Activated CD8-positive, alpha-beta T cell treated with anti-CD3 and anti-CD28 coated beads for 36 hours (primary cell): ENCODE measurements around the gene ZNF236. TPM values are rescaled to one million over a fixed set of nuclear protein-coding genes. Genes with fewer than 3 reads are reported as not detected.

Experiments
- ATAC-seq: fragments of 200-7000 bp; cut with Tn5 transposase; one replicate; pipeline ENCODE4 v1.10.0; 2021; ENCODE audit warnings: mild to moderate bottlenecking, moderate library complexity
- CTCF ChIA-PET: fragments of 350-600 bp; sonication (Branson Sonifier 250); formaldehyde crosslinking; loops from one replicate; lab custom pipeline; 2021; ENCODE audit warnings: antibody characterized with exemption; lab: Charles Lee
- POLR2A ChIA-PET: fragments of 350-600 bp; sonication (Branson Sonifier 250); formaldehyde crosslinking; loops from one replicate; lab custom pipeline; 2021; ENCODE audit warnings: antibody characterized with exemption; lab: Charles Lee
- DNase-seq: peaks from one replicate; pipeline ENCODE4 v3.0.0-alpha.2; 2020
- H3K27ac Mint-ChIP-seq: one replicate; pipeline ENCODE4 v1.8.0; 2021; ENCODE audit warnings: mild to moderate bottlenecking, mixed read lengths
- H3K27me3 Mint-ChIP-seq: one replicate; pipeline ENCODE4 v1.8.0; 2021; ENCODE audit warnings: mixed read lengths
- H3K36me3 Mint-ChIP-seq: one replicate; pipeline ENCODE4 v1.8.0; 2021; ENCODE audit warnings: low read depth, mixed read lengths
- H3K4me1 Mint-ChIP-seq: one replicate; pipeline ENCODE4 v1.8.0; 2021; ENCODE audit warnings: low read depth, mixed read lengths
- H3K4me3 Mint-ChIP-seq: one replicate; pipeline ENCODE4 v1.8.0; 2021; ENCODE audit warnings: mild to moderate bottlenecking, moderate library complexity, mixed read lengths
- H3K9me3 Mint-ChIP-seq: one replicate; pipeline ENCODE4 v1.8.0; 2021; ENCODE audit warnings: mixed read lengths
- CTCF ChIP-seq: fragments of 200-600 bp; IDR thresholded peaks from one replicate; pipeline ENCODE4 v1.8.0; 2022; ENCODE audit warnings: antibody characterized with exemption, mild to moderate bottlenecking
- intact Hi-C: fragments of 100-400 bp; cut with micrococcal nuclease; formaldehyde crosslinking; loops from one replicate; pipeline ENCODE4 v1.10.0; 2022
- total RNA-seq, 2 experiments: library from RNA; stranded (reverse); gene quantifications; one replicate each; pipeline ENCODE4 v1.2.3, GENCODE V29; 2021

ZNF236 gene
- total RNA-seq, 2 experiments from 2014 or later: 12.7 to 15.2 TPM

DNA sequence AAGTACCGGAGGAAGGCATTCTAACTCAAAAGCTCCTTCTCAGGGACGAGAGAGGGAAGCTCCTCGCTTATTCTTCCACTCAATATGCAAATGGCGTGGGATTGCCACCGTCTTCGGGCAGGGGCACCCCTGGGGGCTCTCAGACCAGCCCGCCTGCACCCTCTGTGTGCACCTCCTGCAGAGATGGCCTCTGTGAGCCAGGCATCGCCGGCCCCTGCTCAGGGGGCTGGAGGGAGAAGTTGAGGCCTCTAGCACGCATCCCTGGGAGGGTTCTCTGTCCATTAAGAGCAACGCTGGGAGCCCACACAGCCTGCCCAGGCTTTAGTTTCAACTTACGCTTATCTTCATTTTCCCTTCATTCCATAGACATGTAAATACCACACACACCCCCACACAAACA, 184.9 kb downstream of the ZNF236 start:
- POLR2A ChIA-PET: interaction anchor here (1.2 kb wide), 1 partner anchor 24 kb away, joined by 4 read pairs; no protein-coding TSS in a partner anchor
- intact Hi-C loops: no loop called here
- CTCF ChIA-PET: no interaction called here
- Mint-ChIP-seq H3K27ac (no peak overlapping the region), H3K4me3 (no peak overlapping the region), H3K27me3 (no peaks in the 10 kb centered on the region), H3K9me3 (no peaks in the 10 kb centered on the region), H3K36me3 (peaks cover 6% of the 10 kb centered on the region), H3K4me1 (peaks cover 20% of the 10 kb centered on the region)
- DNase-seq (no peak), ATAC-seq (no peak)
- no peak for TF ChIP-seq CTCF

DNA sequence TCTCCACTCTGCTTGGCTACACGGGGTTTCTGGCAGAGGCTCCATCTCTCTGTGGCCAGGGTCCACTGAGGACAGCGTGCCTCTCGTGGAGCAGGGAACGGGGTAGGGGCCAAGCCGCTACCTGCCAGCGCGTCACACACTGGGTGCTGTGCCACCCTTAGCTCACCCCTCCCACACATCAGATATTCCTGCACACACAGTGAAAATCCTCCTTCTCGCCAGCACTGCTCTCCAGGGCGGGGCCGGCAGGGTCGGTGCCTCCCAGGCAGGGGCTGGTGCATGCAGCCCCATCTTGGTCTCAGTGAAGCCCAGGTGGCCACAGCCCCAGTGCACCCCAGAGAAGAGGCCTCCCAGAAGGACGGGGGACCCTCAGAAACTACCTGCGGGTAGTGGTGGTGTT, 185.6 kb downstream of the ZNF236 start:
- POLR2A ChIA-PET: no interaction called here
- no peak overlapping the region for H3K27ac Mint-ChIP-seq
- H3K9me3 Mint-ChIP-seq: no peaks in the 10 kb centered on the region
- H3K4me1 Mint-ChIP-seq: peaks cover 21% of the 10 kb centered on the region
- peaks cover 10% of the 10 kb centered on the region for H3K36me3 Mint-ChIP-seq
- no peaks in the 10 kb centered on the region for H3K27me3 Mint-ChIP-seq
- intact Hi-C loops: no loop called here
- TF ChIP-seq CTCF: no peak
- no peak for DNase-seq
- H3K4me3 Mint-ChIP-seq: no peak overlapping the region
- no peak for ATAC-seq
- CTCF ChIA-PET: no interaction called here

GRCh38 chr18:77008576-77009315, 186.4 kb downstream of the ZNF236 start:
- Mint-ChIP-seq H3K36me3 (peaks cover 10% of the 10 kb centered on the region), H3K4me3 (no peak overlapping the region), H3K27ac (no peak overlapping the region), H3K9me3 (no peaks in the 10 kb centered on the region), H3K27me3 (no peaks in the 10 kb centered on the region), H3K4me1 (peaks cover 24% of the 10 kb centered on the region)
- ATAC-seq: no peak
- no peak for DNase-seq
- POLR2A ChIA-PET: no interaction called here
- intact Hi-C loops: no loop called here
- CTCF ChIA-PET: interaction anchor here (1.4 to 7.3 kb wide), 2 partner anchors 8 to 26 kb away, joined by 4 to 65 read pairs; no protein-coding TSS in a partner anchor
- TF ChIP-seq CTCF: no peak

GRCh38 chr18:77009675-77010074, 187.3 kb downstream of the ZNF236 start:
- ChIA-PET POLR2A (no interaction called here), CTCF (interaction anchor here (1.3 to 7.3 kb wide), 3 partner anchors 9 to 27 kb away, joined by 3 to 65 read pairs (median 4); no protein-coding TSS in a partner anchor)
- H3K36me3 Mint-ChIP-seq: peaks cover 12% of the 10 kb centered on the region
- H3K4me3 Mint-ChIP-seq: no peak overlapping the region
- H3K4me1 Mint-ChIP-seq: peaks cover 17% of the 10 kb centered on the region
- H3K9me3 Mint-ChIP-seq: no peaks in the 10 kb centered on the region
- intact Hi-C loops: no loop called here
- H3K27me3 Mint-ChIP-seq: no peaks in the 10 kb centered on the region
- DNase-seq (no peak), ATAC-seq (no peak)
- H3K27ac Mint-ChIP-seq: no peak overlapping the region
- no peak for TF ChIP-seq CTCF

DNA sequence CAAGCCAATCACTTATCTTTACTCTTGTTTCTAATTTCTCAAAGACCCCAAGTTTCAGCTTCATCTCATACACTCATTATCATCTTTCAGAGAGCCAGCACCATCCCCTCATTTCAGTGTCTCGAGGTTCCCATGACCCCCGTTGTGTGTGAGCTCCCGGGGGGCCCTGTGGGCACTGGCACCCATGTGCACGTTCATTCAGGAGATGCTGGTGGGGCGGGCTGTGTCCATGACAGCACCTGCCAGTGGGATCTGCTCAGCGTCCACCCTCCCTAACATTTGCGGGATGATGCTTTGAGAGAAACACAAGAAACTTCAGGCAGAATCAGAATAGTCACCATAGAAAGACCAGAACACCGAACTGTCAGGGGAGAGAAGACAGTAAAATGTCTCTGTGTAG, 189.8 kb downstream of the ZNF236 start:
- intact Hi-C loops: no loop called here

More for the DNA sequence above, 189.8 kb downstream of the ZNF236 start:
- no peak for TF ChIP-seq CTCF
- Mint-ChIP-seq H3K27me3 (no peaks in the 10 kb centered on the region), H3K4me3 (no peak overlapping the region), H3K4me1 (peaks cover 11% of the 10 kb centered on the region), H3K27ac (peak overlapping the region; percentile 51), H3K9me3 (no peaks in the 10 kb centered on the region), H3K36me3 (peaks cover 26% of the 10 kb centered on the region)
- ChIA-PET CTCF (interaction anchor here (0.8 to 7.3 kb wide), 5 partner anchors 8 to 209 kb away, joined by 3 to 65 read pairs (median 4); no protein-coding TSS in a partner anchor), POLR2A (no interaction called here)
- ATAC-seq: no peak
- DNase-seq: no peak
